Gastrocnemius medialis (tissue), 4 donors: ENCODE data around the gene GLRX2.

Source experiments
- POLR2A ChIP-seq, 2 donors: fragments of 450-650 bp; IDR thresholded peaks; one replicate each; pipeline ENCODE4 v1.6.1; 2017; ENCODE audit warnings: antibody characterized with exemption in 2 of 2, mild to moderate bottlenecking in 2 of 2, moderate library complexity in 2 of 2
- TF ChIP-seq, protein P1 (sequence below), 5 experiments: fragments of 450-650 bp in 3 of 5; fragments of 200-600 bp in 2 of 5; sonication (generic) in 2 of 5; IDR thresholded peaks in 4 of 5; conservative IDR thresholded peaks in 1 of 5; 1 replicate in 4 of 5; 2 replicates in 1 of 5; pipeline ENCODE4 v1.5.1; 2016 to 2019; ENCODE audit warnings: antibody characterized with exemption in 5 of 5, mild to moderate bottlenecking in 3 of 5, moderate library complexity in 3 of 5

DNA sequence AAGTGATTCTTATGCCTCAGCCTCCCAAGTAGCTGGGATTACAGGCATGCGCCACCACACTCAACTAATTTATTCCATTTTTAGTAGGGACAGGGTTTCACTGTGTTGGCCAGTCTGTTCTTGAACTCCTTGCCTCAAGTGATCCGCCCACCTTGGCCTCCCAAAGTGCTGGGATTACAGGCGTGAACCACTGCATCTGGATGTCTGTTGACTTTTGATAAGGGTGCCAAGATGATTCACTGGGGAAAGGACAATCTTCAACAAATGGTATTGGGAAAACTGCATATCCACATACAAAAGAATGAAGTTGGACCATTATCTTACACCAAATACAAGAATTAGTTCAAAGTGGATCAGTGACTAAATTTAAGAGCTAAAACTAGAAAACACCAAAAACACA lies 26.0 kb downstream of the GLRX2 start:
- TF ChIP-seq, protein P1, sequence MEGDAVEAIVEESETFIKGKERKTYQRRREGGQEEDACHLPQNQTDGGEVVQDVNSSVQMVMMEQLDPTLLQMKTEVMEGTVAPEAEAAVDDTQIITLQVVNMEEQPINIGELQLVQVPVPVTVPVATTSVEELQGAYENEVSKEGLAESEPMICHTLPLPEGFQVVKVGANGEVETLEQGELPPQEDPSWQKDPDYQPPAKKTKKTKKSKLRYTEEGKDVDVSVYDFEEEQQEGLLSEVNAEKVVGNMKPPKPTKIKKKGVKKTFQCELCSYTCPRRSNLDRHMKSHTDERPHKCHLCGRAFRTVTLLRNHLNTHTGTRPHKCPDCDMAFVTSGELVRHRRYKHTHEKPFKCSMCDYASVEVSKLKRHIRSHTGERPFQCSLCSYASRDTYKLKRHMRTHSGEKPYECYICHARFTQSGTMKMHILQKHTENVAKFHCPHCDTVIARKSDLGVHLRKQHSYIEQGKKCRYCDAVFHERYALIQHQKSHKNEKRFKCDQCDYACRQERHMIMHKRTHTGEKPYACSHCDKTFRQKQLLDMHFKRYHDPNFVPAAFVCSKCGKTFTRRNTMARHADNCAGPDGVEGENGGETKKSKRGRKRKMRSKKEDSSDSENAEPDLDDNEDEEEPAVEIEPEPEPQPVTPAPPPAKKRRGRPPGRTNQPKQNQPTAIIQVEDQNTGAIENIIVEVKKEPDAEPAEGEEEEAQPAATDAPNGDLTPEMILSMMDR (IDR thresholded peaks at IDR 0.05 in 4 of 5, conservative IDR thresholded peaks at IDR 0.05 in 1 of 5), result no peak
- no peak for TF ChIP-seq POLR2A (IDR thresholded peaks at IDR 0.05)
